ENCODE data around the gene KDM6B.

Gene KDM6B

GRCh38 chr17:7833011-7833794 is 814 bp upstream of the KDM6B start:
- Histone ChIP-seq H3K9me3 (replicated peaks in 1 of 2; ENCODE audit: control insufficient read depth in 2 of 2, insufficient read depth in 1 of 2, low read depth in 1 of 2, low read length in 2 of 2) (no peaks in the 10 kb centered on the region), H3K4ac (ENCODE audit: low read length) (no peak overlapping the region), H2AK5ac (ENCODE audit: low read depth, low read length) (no peak overlapping the region), H3K4me2 (ENCODE audit: insufficient read depth, low read length, poor library complexity, severe bottlenecking) (peak overlapping the region; percentile 100), H3K4me1 (ENCODE audit: control insufficient read depth in 2 of 2, insufficient read depth in 1 of 2, low read depth in 1 of 2, low read length in 2 of 2) (peaks cover 10 to 21% of the 10 kb centered on the region in 2 donors), H2BK12ac (ENCODE audit: low read length) (peak overlapping the region; percentile 8), H3K14ac (ENCODE audit: low read length) (peak overlapping the region; percentile 91), H4K91ac (ENCODE audit: low read depth, low read length, poor library complexity) (no peak overlapping the region), H3K27ac (replicated peaks; ENCODE audit: low read length) (no peak overlapping the region), H3K36me3 (replicated peaks in 1 of 2; ENCODE audit: control insufficient read depth in 2 of 2, insufficient read depth in 2 of 2, low read length in 2 of 2) (no peaks in the 10 kb centered on the region), H3K9ac (ENCODE audit: low read depth, low read length, poor library complexity) (peak overlapping the region; percentile 3), H2BK120ac (ENCODE audit: low read depth, low read length) (no peak overlapping the region), H3K4me3 (ENCODE audit: low read length in 2 of 2) (peak overlapping the region in 1 of 2 donors; percentile 79), H2AFZ (ENCODE audit: low read length) (peak overlapping the region; percentile 95), H3K79me1 (ENCODE audit: low read depth, low read length) (no peaks in the 10 kb centered on the region), H2BK5ac (ENCODE audit: low read length) (peak overlapping the region; percentile 15), H2BK15ac (ENCODE audit: low read length) (no peak overlapping the region), H3K23ac (ENCODE audit: low read depth, low read length, poor library complexity) (no peak overlapping the region), H3K27me3 (ENCODE audit: control insufficient read depth in 3 of 3, insufficient read depth in 3 of 3, low read depth in 1 of 3, low read length in 3 of 3) (peaks cover 0 to 27% (median 8%) of the 10 kb centered on the region in 3 experiments), H4K8ac (ENCODE audit: low read depth, low read length) (no peak overlapping the region), H3K18ac (ENCODE audit: low read length) (peak overlapping the region; percentile 42)
- WGBS, 2 donors (ENCODE audit: extremely low coverage in 2 of 2, insufficient read length in 2 of 2, insufficient replicate concordance in 1 of 2), result no CpG with 5 or more reads among the region's 19 CpGs
- DNase-seq (ENCODE audit: low spot score), result no peak

GRCh38 chr17:7834542-7834956 is 532 bp downstream of the KDM6B start:
- H3K4me1 ChIP-seq (ENCODE audit: control insufficient read depth in 2 of 2, insufficient read depth in 1 of 2, low read depth in 1 of 2, low read length in 2 of 2), result peaks cover 21 to 32% of the 10 kb centered on the region in 2 donors
- H2AK5ac ChIP-seq (ENCODE audit: low read depth, low read length), result no peak overlapping the region
- H3K79me1 ChIP-seq (ENCODE audit: low read depth, low read length), result no peaks in the 10 kb centered on the region
- H3K4me3 ChIP-seq (ENCODE audit: low read length in 2 of 2), result peak overlapping the region; percentile 79 to 85
- H3K18ac ChIP-seq (ENCODE audit: low read length), result peak overlapping the region; percentile 93
- peaks cover 0 to 24% (median 8%) of the 10 kb centered on the region in 3 experiments for H3K27me3 ChIP-seq (ENCODE audit: control insufficient read depth in 3 of 3, insufficient read depth in 3 of 3, low read depth in 1 of 3, low read length in 3 of 3)
- peak overlapping the region; percentile 56 for H2BK5ac ChIP-seq (ENCODE audit: low read length)
- H3K9me3 ChIP-seq (replicated peaks in 1 of 2; ENCODE audit: control insufficient read depth in 2 of 2, insufficient read depth in 1 of 2, low read depth in 1 of 2, low read length in 2 of 2), result no peaks in the 10 kb centered on the region
- H3K14ac ChIP-seq (ENCODE audit: low read length), result no peak overlapping the region
- H2AFZ ChIP-seq (ENCODE audit: low read length), result peak overlapping the region; percentile 95
- no peak overlapping the region for H2BK120ac ChIP-seq (ENCODE audit: low read depth, low read length)
- no peak overlapping the region for H3K27ac ChIP-seq (replicated peaks; ENCODE audit: low read length)
- H3K23ac ChIP-seq (ENCODE audit: low read depth, low read length, poor library complexity), result no peak overlapping the region
- WGBS, 2 donors (ENCODE audit: extremely low coverage in 2 of 2, insufficient read length in 2 of 2, insufficient replicate concordance in 1 of 2), result no CpG with 5 or more reads among the region's 20 CpGs
- H3K36me3 ChIP-seq (replicated peaks in 1 of 2; ENCODE audit: control insufficient read depth in 2 of 2, insufficient read depth in 2 of 2, low read length in 2 of 2), result no peaks in the 10 kb centered on the region
- H3K4ac ChIP-seq (ENCODE audit: low read length), result no peak overlapping the region
- no peak overlapping the region for H4K8ac ChIP-seq (ENCODE audit: low read depth, low read length)
- H3K4me2 ChIP-seq (ENCODE audit: insufficient read depth, low read length, poor library complexity, severe bottlenecking), result peak overlapping the region; percentile 100
- no peak overlapping the region for H2BK12ac ChIP-seq (ENCODE audit: low read length)
- no peak overlapping the region for H3K9ac ChIP-seq (ENCODE audit: low read depth, low read length, poor library complexity)
- H4K91ac ChIP-seq (ENCODE audit: low read depth, low read length, poor library complexity), result no peak overlapping the region
- no peak overlapping the region for H2BK15ac ChIP-seq (ENCODE audit: low read length)
- DNase-seq (ENCODE audit: low spot score), result peak; percentile 47

- Histone ChIP-seq H3K4me3 (ENCODE audit: low read length in 2 of 2) (peak overlapping the region; percentile 79 to 86), H2BK5ac (ENCODE audit: low read length) (peak overlapping the region; percentile 56), H3K9me3 (replicated peaks in 1 of 2; ENCODE audit: control insufficient read depth in 2 of 2, insufficient read depth in 1 of 2, low read depth in 1 of 2, low read length in 2 of 2) (no peaks in the 10 kb centered on the region), H4K8ac (ENCODE audit: low read depth, low read length) (no peak overlapping the region), H2BK120ac (ENCODE audit: low read depth, low read length) (no peak overlapping the region), H2BK15ac (ENCODE audit: low read length) (no peak overlapping the region), H3K27me3 (ENCODE audit: control insufficient read depth in 3 of 3, insufficient read depth in 3 of 3, low read depth in 1 of 3, low read length in 3 of 3) (peaks cover 0 to 21% (median 8%) of the 10 kb centered on the region in 3 experiments), H3K4me1 (ENCODE audit: control insufficient read depth in 2 of 2, insufficient read depth in 1 of 2, low read depth in 1 of 2, low read length in 2 of 2) (peaks cover 24 to 33% of the 10 kb centered on the region in 2 donors), H3K4ac (ENCODE audit: low read length) (no peak overlapping the region), H3K27ac (replicated peaks; ENCODE audit: low read length) (peak overlapping the region; percentile 89), H3K79me1 (ENCODE audit: low read depth, low read length) (no peaks in the 10 kb centered on the region), H3K18ac (ENCODE audit: low read length) (peak overlapping the region; percentile 95), H3K9ac (ENCODE audit: low read depth, low read length, poor library complexity) (peak overlapping the region; percentile 66), H2AFZ (ENCODE audit: low read length) (peak overlapping the region; percentile 95), H4K91ac (ENCODE audit: low read depth, low read length, poor library complexity) (no peak overlapping the region), H2BK12ac (ENCODE audit: low read length) (peak overlapping the region; percentile 61), H2AK5ac (ENCODE audit: low read depth, low read length) (no peak overlapping the region), H3K36me3 (replicated peaks in 1 of 2; ENCODE audit: control insufficient read depth in 2 of 2, insufficient read depth in 2 of 2, low read length in 2 of 2) (peaks cover 2 to 5% of the 10 kb centered on the region in 2 donors), H3K14ac (ENCODE audit: low read length) (no peak overlapping the region), H3K23ac (ENCODE audit: low read depth, low read length, poor library complexity) (peak overlapping the region; percentile 67), H3K4me2 (ENCODE audit: insufficient read depth, low read length, poor library complexity, severe bottlenecking) (peak overlapping the region; percentile 100)
- DNase-seq (ENCODE audit: low spot score), result peak; percentile 99
- WGBS, 2 donors (ENCODE audit: extremely low coverage in 2 of 2, insufficient read length in 2 of 2, insufficient replicate concordance in 1 of 2), result no CpG with 5 or more reads among the region's 69 CpGs
These were observed 1.2 kb downstream of the KDM6B start for GRCh38 chr17:7834957-7835813.
